Panc1 (cell line): ENCODE results near the gene ETV2. TPM values are rescaled to one million over a fixed set of nuclear protein-coding genes. Genes with fewer than 3 reads are reported as not detected.

Source experiments
- ATAC-seq: fragments of 200-7000 bp; cut with Tn5 transposase; 2 replicates; pipeline ENCODE4 v1.9.1; 2020; ENCODE audit warnings: mild to moderate bottlenecking, moderate library complexity
- BruUV-seq: library from RNA; stranded (reverse); fragments of 400-500 nt; replicated peaks from 2 replicates; lab custom pipeline; 2021; lab: Mats Ljungman, UMichigan
- CTCF ChIA-PET: fragments of 300-600 bp; sonication (Branson Sonifier 250); formaldehyde crosslinking; loops from one replicate; lab custom pipeline; 2022; ENCODE audit warnings: antibody characterized with exemption; lab: Charles Lee
- POLR2A ChIA-PET: fragments of 300-600 bp; sonication (Branson Sonifier 250); formaldehyde crosslinking; loops from one replicate; lab custom pipeline; 2022; ENCODE audit warnings: antibody characterized with exemption; lab: Charles Lee
- DNase-seq: peaks from one replicate; pipeline ENCODE4 v3.0.0-alpha.2; 2010; ENCODE audit warnings: low read depth, low spot score
- H3K27ac ChIP-seq: 2 replicates; pipeline ENCODE4 v1.5.1; 2011; ENCODE audit warnings: mild to moderate bottlenecking, low read length, inconsistent platforms
- H3K27me3 ChIP-seq: fragments of 200-500 bp; sonication (Bioruptor generic); 2 replicates; pipeline ENCODE4 v1.6.0; 2014; ENCODE audit warnings: low read length, inconsistent platforms; ENCODE audit not compliant: control insufficient read depth, insufficient read depth
- H3K36me3 ChIP-seq: fragments of 200-500 bp; sonication (Bioruptor generic); 2 replicates; pipeline ENCODE4 v1.5.1; 2014; ENCODE audit warnings: inconsistent platforms, mild to moderate bottlenecking, low read length, moderate library complexity; ENCODE audit not compliant: control insufficient read depth, insufficient read depth
- H3K4me1 ChIP-seq: 2 replicates; pipeline ENCODE4 v1.5.1; 2011; ENCODE audit warnings: inconsistent platforms, mild to moderate bottlenecking, low read length, moderate library complexity; ENCODE audit not compliant: control insufficient read depth, insufficient read depth
- H3K4me3 ChIP-seq, 2 experiments: 2 replicates each; pipeline ENCODE4 v1.5.1; 2011 to 2012; ENCODE audit warnings: low read depth in 2 of 2, low read length in 2 of 2, mild to moderate bottlenecking in 2 of 2, inconsistent platforms in 1 of 2, moderate library complexity in 1 of 2
- H3K9me3 ChIP-seq: fragments of 200-500 bp; sonication (Bioruptor generic); 2 replicates; pipeline ENCODE4 v1.5.1; 2014; ENCODE audit warnings: low read depth, mild to moderate bottlenecking, inconsistent platforms, low read length, moderate library complexity; ENCODE audit not compliant: control insufficient read depth, insufficient read depth
- POLR2AphosphoS5 ChIP-seq: IDR thresholded peaks from 2 replicates; pipeline ENCODE4 v1.6.1; 2012; ENCODE audit warnings: mild to moderate bottlenecking, low read depth, low read length, moderate library complexity
- REST ChIP-seq, 2 experiments: IDR thresholded peaks; 2 replicates each; pipeline ENCODE4 v1.6.1; 2011 to 2012; ENCODE audit warnings: low read depth in 2 of 2, control low read depth in 1 of 2, low read length in 1 of 2, mild to moderate bottlenecking in 1 of 2, moderate library complexity in 1 of 2; ENCODE audit not compliant: insufficient read depth in 1 of 2
- SIN3A ChIP-seq: IDR thresholded peaks from 2 replicates; pipeline ENCODE4 v1.6.1; 2012; ENCODE audit warnings: low read depth, mild to moderate bottlenecking, low read length, moderate library complexity, borderline replicate concordance; ENCODE audit not compliant: insufficient read depth
- TCF7L2 ChIP-seq: IDR thresholded peaks from 2 replicates; pipeline ENCODE4 v1.6.1; 2011; ENCODE audit warnings: mild to moderate bottlenecking, low read depth, low read length, inconsistent platforms
- in situ Hi-C: cut with HindIII; loops from 2 replicates; pipeline ENCODE4 v1.10.0; 2016; ENCODE audit warnings: low sequenced_read_pairs, low pct_unique_long_range_greater_than_20kb
- intact Hi-C: fragments of 100-400 bp; cut with micrococcal nuclease; formaldehyde crosslinking; loops from one replicate; pipeline ENCODE4 v1.10.0; 2022; ENCODE audit not compliant: unreplicated experiment
- total RNA-seq: library from RNA; stranded (reverse); gene quantifications from one replicate; pipeline ENCODE4 v1.2.1, GENCODE V29; 2021; ENCODE audit not compliant: unreplicated experiment
- TF ChIP-seq, protein P1 (sequence below): fragments of 450-650 bp; IDR thresholded peaks from 2 replicates; pipeline ENCODE4 v1.5.1; 2017; ENCODE audit warnings: mild to moderate bottlenecking

ETV2 gene
- total RNA-seq, 1 experiment from 2014 or later, result 2.8 TPM

DNA sequence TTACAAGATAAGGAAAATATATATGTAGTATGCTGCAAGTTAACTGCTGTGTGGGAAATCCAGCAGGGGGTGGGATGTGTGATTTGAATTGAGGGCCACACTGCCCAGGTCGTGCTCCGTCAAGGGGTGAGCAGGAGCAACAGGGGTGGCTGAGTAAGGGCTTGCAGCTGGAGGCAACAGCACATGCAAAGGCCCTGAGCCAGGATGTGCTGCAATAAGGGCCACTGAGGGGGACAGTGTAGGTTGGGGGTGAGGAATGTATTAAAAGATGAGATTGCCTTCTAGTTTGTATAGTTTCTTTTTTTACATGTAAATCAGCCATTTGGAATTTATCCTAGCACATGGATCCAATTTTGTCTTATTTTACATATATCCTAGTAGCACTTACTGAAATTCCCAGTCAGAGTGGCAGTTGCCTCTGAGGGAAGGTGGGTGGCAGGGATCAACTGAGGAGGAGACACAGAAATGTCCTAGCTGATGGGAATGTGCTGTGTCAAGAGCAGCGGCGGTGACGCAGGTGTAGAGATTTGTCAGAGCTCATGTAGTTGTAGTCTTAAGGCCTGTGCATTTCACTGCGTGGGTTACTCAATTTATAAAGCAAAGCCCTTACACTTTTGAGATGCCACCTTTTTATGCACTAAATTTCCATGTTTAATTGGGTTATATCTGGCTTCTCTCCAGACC, 18.1 kb upstream of the ETV2 start:
- no peaks in the 10 kb centered on the region for H3K4me1 ChIP-seq
- ATAC-seq, result peak; percentile 11; the same call in 1 of the 2 replicates
- TF ChIP-seq POLR2AphosphoS5, result no peak
- TF ChIP-seq, protein P1, sequence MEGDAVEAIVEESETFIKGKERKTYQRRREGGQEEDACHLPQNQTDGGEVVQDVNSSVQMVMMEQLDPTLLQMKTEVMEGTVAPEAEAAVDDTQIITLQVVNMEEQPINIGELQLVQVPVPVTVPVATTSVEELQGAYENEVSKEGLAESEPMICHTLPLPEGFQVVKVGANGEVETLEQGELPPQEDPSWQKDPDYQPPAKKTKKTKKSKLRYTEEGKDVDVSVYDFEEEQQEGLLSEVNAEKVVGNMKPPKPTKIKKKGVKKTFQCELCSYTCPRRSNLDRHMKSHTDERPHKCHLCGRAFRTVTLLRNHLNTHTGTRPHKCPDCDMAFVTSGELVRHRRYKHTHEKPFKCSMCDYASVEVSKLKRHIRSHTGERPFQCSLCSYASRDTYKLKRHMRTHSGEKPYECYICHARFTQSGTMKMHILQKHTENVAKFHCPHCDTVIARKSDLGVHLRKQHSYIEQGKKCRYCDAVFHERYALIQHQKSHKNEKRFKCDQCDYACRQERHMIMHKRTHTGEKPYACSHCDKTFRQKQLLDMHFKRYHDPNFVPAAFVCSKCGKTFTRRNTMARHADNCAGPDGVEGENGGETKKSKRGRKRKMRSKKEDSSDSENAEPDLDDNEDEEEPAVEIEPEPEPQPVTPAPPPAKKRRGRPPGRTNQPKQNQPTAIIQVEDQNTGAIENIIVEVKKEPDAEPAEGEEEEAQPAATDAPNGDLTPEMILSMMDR, result no peak
- no peak for TF ChIP-seq SIN3A
- TF ChIP-seq TCF7L2, result no peak
- TF ChIP-seq REST (IDR thresholded peaks at IDR 0.05; ENCODE audit: insufficient read depth in 1 of 2, low read depth in 2 of 2, low read length in 1 of 2), result no peak
- in situ Hi-C loops (no loop called here), intact Hi-C loops (no loop called here)
- no peaks in the 10 kb centered on the region for H3K36me3 ChIP-seq
- H3K27ac ChIP-seq, result no peak overlapping the region
- ChIA-PET CTCF (interaction anchor here (0.7 kb wide), 1 partner anchor 45 kb away, joined by 4 read pairs; no protein-coding TSS in a partner anchor), POLR2A (interaction anchor here (0.6 kb wide), 2 partner anchors 207 to 309 kb away, joined by 4 read pairs; no protein-coding TSS in a partner anchor)
- H3K27me3 ChIP-seq, result no peaks in the 10 kb centered on the region
- no peaks in the 10 kb centered on the region for H3K9me3 ChIP-seq
- DNase-seq, result no peak
- BruUV-seq, result no TSS peak
- H3K4me3 ChIP-seq, result no peak overlapping the region

- ChIA-PET CTCF (no interaction called here), POLR2A (no interaction called here)
- Histone ChIP-seq H3K27me3 (no peaks in the 10 kb centered on the region), H3K27ac (peak overlapping the region; percentile 93), H3K4me3 (peak overlapping the region; percentile 84 to 99), H3K9me3 (no peaks in the 10 kb centered on the region), H3K36me3 (peaks cover 8% of the 10 kb centered on the region), H3K4me1 (peaks cover 4% of the 10 kb centered on the region; the same call in 1 of the 2 replicates)
- in situ Hi-C loops (no loop called here), intact Hi-C loops (no loop called here)
- TF ChIP-seq REST (IDR thresholded peaks at IDR 0.05; ENCODE audit: insufficient read depth in 1 of 2, low read depth in 2 of 2, low read length in 1 of 2) (no peak), TCF7L2 (no peak), SIN3A (no peak), POLR2AphosphoS5 (no peak)
- TF ChIP-seq, protein P1, result no peak
- TSS peak; percentile 100 for BruUV-seq
- DNase-seq (no peak), ATAC-seq (no peak)
These were observed 13.3 kb upstream of the ETV2 start for GRCh38 chr19:35628264-35628564.
